Measurements from ENCODE around the gene SH3BP4. TPM values are rescaled to one million over a fixed set of nuclear protein-coding genes. Genes with fewer than 3 reads are reported as not detected.
A peak's percentile ranks its signal among the peaks of the same experiment; 100 is the strongest.

SH3BP4 gene
- total and polyA plus RNA-seq, 2 of the 13 experiments (the other 11 are each of a cell fraction or from before 2014, with no cell fraction given), result 34.6 to 99.1 TPM

GRCh38 chr2:235005603-235006259 lies 53.9 kb downstream of the SH3BP4 start (continued):
- peak; percentile 71 for TF ChIP-seq PHF5A (CRISPR knock-in tag; IDR thresholded peaks at IDR 0.05; ENCODE audit: low read depth, unreplicated experiment)
- TF ChIP-seq FUBP1 (CRISPR knock-in tag; IDR thresholded peaks at IDR 0.05; ENCODE audit: borderline replicate concordance), result 0 out of 2 replicates have a peak, but pooled peaks have one; percentile 8
- TF ChIP-seq ZNF317 (CRISPR knock-in tag; IDR thresholded peaks at IDR 0.05), result peak; percentile 85
- no peak for TF ChIP-seq ZNF24 (IDR thresholded peaks at IDR 0.05)
- peak; percentile 91 for TF ChIP-seq ZNF264 (CRISPR knock-in tag; IDR thresholded peaks at IDR 0.05)
- peak; percentile 86 for TF ChIP-seq ZSCAN30 (CRISPR knock-in tag; IDR thresholded peaks at IDR 0.05)
- no peak for TF ChIP-seq ZNF33A (CRISPR knock-in tag; IDR thresholded peaks at IDR 0.05; ENCODE audit: borderline replicate concordance)
- TF ChIP-seq EED (CRISPR knock-in tag; IDR thresholded peaks at IDR 0.05), result 0 out of 2 replicates have a peak, but pooled peaks have one; percentile 11
- peak; percentile 94 for TF ChIP-seq CSRNP1 (CRISPR knock-in tag; IDR thresholded peaks at IDR 0.05)
- peak; percentile 99 for TF ChIP-seq SAP130 (CRISPR knock-in tag; IDR thresholded peaks at IDR 0.05; ENCODE audit: low read depth)
- TF ChIP-seq REL (CRISPR knock-in tag; conservative IDR thresholded peaks at IDR 0.05), result peak; percentile 90; the same call in 1 of the 2 replicates
- TF ChIP-seq CEBPZ (IDR thresholded peaks at IDR 0.05; ENCODE audit: low read length), result no peak
- peak; percentile 80 for TF ChIP-seq ASH2L (IDR thresholded peaks at IDR 0.05; ENCODE audit: insufficient read length, low read depth, low read length)

All from HepG2 (cell line).